HG03060 (cell line): ENCODE data around the gene MTCH1.

ENCODE experiments used
- ATAC-seq: cut with Tn5 transposase; IDR thresholded peaks from one replicate; pipeline ENCODE4 v1.9.1; 2021; ENCODE audit warnings: low read depth, moderate number of reproducible peaks; ENCODE audit not compliant: unreplicated experiment

Gene MTCH1

DNA sequence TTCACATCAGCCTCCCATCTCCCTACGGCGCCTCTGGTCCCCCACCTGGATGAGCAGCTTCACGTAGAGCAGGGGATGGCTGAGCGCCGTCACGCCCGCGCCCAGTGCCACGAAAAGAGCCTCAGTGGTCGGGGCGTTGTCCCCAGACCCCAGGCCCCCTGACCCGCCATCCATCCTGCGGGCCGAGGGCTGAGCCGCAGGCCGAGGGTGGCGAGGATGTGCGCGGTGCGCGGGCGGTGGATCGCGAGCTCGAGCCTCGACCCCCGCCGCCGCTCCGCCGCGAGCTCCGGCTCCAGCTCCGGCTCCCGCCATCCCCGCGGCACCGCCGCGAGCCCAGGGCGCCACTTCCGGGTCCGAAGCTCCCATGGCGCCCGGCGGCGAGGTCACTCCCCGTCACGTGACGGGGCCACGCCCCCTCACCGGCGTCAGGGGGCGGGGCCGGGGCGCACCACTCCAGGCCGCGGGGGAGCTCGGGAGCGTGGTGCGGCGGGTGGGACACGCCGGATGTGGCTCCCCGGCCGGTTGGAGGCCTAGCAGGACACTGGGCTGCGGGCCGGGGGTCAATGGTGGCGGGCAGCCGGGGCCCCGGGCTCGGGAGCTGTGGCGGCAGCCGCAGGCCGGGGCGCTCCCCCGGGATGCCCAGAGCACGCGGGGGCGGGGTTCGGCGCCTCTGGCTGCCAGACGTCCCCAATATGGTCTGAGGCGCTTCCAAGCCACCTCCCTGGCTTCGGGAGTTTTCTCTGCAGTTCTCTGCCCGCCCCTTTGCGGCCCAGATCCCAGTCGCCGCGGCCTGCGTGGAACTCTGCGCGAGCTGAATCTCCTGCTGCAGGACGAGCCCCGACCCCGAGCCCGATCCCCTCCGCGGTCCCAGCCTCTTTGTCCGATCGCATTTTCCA lies at the start of gene MTCH1:
Gene MTCH1 (minus strand): TSS at position 389 of the 896 bp plus-strand sequence. CDS start 23 bp downstream, at position 366.
- peak; percentile 60 for ATAC-seq

- no peak for ATAC-seq
These were observed 48.1 kb upstream of the MTCH1 start for GRCh38 chr6:37033819-37034795.

DNA sequence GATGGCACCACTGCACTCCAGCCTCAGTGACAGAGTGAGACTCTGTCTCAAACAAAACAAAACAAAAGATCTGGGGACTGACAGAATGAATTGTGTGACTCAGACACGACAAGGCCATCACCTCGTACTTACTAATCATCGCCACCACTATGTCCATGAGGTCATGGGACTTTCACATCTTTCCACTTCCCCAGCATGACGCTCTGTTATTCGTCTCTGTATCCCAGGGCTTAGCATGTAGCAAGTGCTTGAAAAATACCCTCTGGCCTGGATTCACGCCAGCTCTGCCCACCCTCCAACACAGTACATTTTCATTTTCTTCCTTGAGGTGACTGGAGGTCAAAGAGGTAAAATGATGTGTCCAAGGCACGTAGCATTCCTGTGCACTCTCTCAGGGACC lies 47.3 kb upstream of the MTCH1 start:
- ATAC-seq = no peak

- no peak for ATAC-seq
These were observed 46.2 kb upstream of the MTCH1 start for GRCh38 chr6:37032239-37032638.

DNA sequence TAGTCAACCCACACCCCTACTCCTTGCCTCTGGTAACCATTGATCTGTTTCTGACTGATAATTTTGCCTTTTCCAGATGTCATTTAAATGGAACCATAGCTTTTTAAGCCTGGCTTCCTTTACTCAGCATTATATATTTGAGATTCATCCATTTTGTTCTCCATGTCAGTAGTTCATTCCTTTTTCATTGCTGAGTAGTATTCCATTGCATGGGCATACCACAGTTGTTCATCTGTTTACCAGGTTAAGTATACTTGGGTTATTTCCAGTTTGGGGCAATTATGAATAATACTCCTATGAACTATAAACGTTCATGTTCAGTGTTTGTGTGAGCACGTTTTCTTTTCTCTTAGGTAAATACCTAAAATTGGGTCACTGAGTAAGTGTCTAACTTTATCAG lies 44.6 kb upstream of the MTCH1 start:
- ATAC-seq = no peak

- ATAC-seq = no peak
These were observed 43.4 kb upstream of the MTCH1 start for GRCh38 chr6:37029249-37029971.

DNA sequence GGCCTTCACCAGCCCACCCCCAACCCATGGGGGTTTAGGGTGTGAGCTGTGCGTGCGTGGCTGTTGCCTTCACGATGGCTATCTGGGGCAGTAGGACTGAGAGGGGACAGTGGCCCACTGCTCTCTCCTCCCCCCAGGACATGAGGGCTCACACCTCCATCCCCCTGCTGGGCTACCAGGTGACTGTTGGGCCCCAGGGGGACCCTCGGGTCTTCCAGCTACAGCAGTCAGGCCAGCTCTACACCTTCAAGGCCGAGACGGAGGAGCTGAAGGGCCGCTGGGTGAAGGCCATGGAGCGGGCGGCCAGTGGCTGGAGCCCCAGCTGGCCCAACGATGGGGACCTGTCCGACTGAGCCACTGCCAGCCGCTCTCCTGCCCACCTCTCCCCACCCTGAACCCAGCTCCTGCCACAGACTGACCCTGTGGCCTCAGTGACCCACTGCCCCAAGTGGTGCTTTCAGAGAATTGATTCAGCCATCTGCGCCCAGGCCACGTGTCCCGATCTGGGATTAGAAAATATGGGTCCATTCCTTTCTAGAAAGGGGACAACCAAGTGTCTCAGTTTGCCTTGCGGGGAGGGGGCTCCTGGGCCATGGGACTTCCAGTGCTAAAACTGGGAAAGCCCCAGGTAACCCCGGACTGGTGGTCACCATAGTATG lies 41.9 kb upstream of the MTCH1 start:
- ATAC-seq = no peak

- ATAC-seq = no peak
These were observed 41.2 kb upstream of the MTCH1 start for GRCh38 chr6:37027036-37027720.

DNA sequence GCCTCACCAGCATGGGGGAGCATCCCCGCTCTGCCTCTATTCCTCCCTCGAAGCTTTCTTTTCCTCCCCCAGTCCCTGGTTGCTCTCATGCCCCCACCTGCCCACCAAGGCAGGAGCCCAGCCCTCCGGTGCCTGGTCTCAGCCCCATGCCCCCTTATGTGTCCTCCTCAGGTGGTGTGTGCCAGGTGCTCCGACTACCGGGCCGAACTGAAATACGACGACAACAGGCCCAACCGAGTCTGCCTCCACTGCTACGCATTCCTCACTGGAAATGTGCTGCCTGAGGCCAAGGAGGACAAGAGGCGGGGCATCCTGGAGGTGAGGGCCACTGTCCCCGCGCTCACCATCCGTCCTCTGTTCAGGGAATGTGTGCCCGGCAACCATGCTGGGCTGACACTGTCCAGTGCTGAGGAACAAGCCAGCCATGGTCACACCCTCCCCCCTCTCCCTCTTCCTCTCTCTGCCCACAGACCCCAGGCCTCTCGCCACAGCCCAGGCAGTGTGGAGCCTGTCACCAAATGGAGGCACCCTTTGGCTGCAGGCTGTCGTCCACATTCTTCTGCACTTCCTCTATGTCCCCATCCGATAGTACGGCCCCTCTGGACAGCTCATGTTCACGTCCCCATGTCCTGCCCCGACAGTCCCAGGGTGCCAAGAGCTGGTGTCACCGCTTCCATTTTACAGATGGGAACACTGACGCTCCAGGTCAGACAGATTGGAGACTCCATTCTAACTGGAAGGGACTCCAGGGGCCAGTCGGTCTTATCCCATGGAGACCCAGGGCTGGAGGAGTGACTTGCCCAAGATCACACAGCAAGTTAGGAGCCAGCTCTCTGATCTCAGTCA lies 39.8 kb upstream of the MTCH1 start:
- ATAC-seq = no peak

DNA sequence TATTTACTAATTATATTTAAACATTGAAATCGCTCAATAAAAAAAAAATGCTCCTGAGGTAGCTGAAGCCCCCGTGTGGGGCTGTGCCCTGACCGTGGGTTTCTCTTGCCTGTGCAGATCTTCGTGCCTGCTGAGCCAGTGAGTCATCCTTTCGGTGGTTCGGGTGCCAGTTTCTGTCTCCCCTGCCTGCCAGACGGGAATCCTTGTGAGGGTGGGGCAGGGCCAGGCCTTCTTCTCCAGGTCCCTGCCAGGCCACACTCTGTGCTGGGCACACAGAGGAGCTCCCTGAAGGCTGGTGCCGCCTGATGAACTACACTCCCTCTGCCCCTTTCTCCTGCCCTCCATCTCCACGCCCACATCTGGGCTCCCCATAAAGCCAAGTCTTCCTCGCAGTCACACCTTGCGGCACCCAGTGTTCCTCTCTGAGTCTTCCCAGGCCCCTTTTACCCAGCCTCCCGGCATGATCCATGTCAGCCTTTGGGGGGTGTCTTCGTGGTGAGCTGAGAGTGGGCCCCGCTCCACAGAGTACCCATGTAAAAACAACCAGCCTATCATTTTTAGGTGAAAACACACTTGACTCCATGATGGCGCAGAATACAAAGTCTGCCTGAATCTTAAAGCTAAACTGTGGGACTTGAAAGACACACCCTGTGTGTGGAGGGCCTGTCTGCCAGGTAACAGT lies 38.8 kb upstream of the MTCH1 start:
- ATAC-seq = no peak

DNA sequence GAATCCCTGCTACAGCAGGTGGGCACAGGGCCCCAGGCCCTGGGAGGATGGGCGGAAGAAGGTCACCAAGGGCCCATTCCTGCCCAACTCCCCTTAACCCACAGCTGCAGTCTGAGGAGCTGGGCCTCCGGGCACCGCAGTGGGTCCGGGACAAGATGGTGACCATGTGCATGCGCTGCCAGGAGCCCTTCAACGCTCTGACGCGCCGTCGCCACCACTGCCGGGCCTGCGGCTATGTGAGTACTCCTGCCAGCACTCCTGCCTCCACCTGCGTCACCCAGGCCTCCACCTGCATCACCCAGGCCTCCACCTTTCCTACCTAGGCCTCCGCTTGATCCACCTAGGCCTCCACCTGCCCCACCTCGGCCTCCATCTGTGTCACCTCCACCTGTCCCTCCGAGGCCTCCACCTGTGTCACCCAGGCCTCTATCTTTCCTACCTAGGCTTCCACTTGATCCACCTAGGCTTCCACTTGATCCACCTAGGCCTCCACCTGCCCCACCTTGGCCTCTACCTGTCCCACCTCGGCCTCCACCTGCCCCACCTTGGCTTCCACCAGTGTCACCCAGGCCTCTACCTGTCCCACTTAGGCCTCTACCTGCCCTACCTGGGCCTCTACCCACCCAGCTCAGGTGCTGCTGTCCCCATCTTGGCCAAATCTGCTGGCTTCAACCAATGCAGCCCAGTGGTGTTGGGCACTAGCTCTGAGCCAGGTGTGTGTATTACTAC lies 36.3 kb upstream of the MTCH1 start:
- ATAC-seq = no peak

- no peak for ATAC-seq
These were observed 35.5 kb upstream of the MTCH1 start for GRCh38 chr6:37021356-37022129.

DNA sequence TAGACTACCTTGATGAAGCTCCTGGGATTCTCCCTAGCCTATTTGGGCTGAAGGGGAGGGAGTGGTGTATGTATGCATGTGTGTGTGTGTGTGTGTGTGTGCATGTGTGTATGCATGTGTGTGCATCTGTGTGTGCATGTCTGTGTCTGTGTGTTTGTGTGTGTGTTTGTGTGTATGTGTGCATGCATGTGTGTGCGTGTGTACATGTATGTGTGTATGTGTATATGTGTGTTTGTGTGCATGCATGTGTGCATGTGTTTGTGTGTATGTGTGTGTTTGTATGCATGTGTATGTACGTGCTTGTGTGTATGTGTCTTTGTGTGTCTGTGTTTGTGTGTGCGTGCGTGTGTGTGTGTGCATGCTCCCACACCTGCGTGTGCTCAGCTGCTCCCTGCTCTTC lies 34.8 kb upstream of the MTCH1 start:
- no peak for ATAC-seq

GRCh38 chr6:37020381-37020780 lies 34.4 kb upstream of the MTCH1 start:
- ATAC-seq = no peak

DNA sequence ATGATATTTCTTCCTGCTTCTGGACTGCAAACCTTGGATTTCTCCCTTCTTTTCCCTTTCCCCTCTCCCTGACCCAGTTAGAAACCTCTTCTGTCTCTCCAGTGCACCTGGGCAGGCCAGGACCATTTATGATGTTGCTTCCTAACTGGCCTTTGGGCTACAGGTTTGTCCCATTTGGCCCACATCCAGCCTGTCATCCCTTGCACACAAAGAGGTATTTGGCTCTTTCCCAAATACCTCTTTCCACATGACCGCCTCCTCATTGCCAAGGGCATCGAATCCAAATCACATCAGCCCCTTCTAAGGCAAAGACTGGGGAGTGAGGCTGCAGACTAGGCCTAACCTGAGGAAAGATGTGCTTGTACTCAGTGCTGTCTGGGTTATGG lies 33.1 kb upstream of the MTCH1 start:
- no peak for ATAC-seq

GRCh38 chr6:37018198-37019064 lies 32.4 kb upstream of the MTCH1 start:
- peak; percentile 56 for ATAC-seq
